Transverse colon (tissue), 4 donors: Measurements from ENCODE around the gene SRRM1. TPM values are rescaled to one million over a fixed set of nuclear protein-coding genes. Genes with fewer than 3 reads are reported as not detected.

Experiments used
- DNase-seq: peaks from one replicate; pipeline ENCODE4 v3.0.0-alpha.2; 2019
- H3K27ac ChIP-seq, 4 donors: fragments of 200-600 bp; sonication (generic); 2 replicates each; pipeline ENCODE4 v1.5.1; 2016 to 2018; ENCODE audit warnings: inconsistent platforms in 4 of 4
- H3K27me3 ChIP-seq: fragments of 200-600 bp; sonication (generic); 2 replicates; pipeline ENCODE4 v1.5.1; 2017; ENCODE audit warnings: inconsistent platforms
- H3K36me3 ChIP-seq, 4 donors: fragments of 200-600 bp; sonication (generic); 2 replicates each; pipeline ENCODE4 v1.5.1; 2017 to 2019; ENCODE audit warnings: inconsistent platforms in 4 of 4
- H3K4me1 ChIP-seq, 4 donors: fragments of 200-600 bp; sonication (generic); 2 replicates each; pipeline ENCODE4 v1.5.1; 2017 to 2020; ENCODE audit warnings: inconsistent platforms in 4 of 4
- H3K4me3 ChIP-seq, 4 donors: fragments of 200-600 bp; sonication (generic); 1 replicate in 1 of 4; 2 replicates in 3 of 4; pipeline versions ENCODE4 v1.5.1 to v1.6.1; 2017 to 2019; ENCODE audit warnings: inconsistent platforms in 4 of 4
- H3K9me3 ChIP-seq, 2 donors: fragments of 200-600 bp; sonication (generic); 2 replicates each; pipeline ENCODE4 v1.5.1; 2017 to 2019; ENCODE audit warnings: inconsistent platforms in 2 of 2
- CTCF ChIP-seq, 5 experiments: fragments of 200-600 bp in 3 of 5; fragments of 450-650 bp in 2 of 5; sonication (generic) in 3 of 5; IDR thresholded peaks; 1 replicate in 2 of 5; 2 replicates in 3 of 5; pipeline ENCODE4 v1.5.1; 2016 to 2017; ENCODE audit warnings: antibody characterized with exemption in 5 of 5, inconsistent platforms in 3 of 5, mild to moderate bottlenecking in 2 of 5, moderate library complexity in 1 of 5
- EP300 ChIP-seq: sonication (generic); formaldehyde crosslinking; IDR thresholded peaks from one replicate; pipeline ENCODE4 v1.6.1; 2017; ENCODE audit warnings: antibody characterized with exemption, low read depth
- POLR2A ChIP-seq: fragments of 450-650 bp; IDR thresholded peaks from one replicate; pipeline ENCODE4 v1.6.1; 2016; ENCODE audit warnings: antibody characterized with exemption, mild to moderate bottlenecking, moderate library complexity
- POLR2AphosphoS5 ChIP-seq, 3 donors: sonication (generic); formaldehyde crosslinking; IDR thresholded peaks; one replicate each; pipeline ENCODE4 v1.6.1; 2016; ENCODE audit warnings: antibody characterized with exemption in 3 of 3
- WGBS, 2 donors: methylation state at CpG; one replicate each; pipeline ENCODE4 v1.1.5; 2018; ENCODE audit warnings: low coverage in 1 of 2; 5-methylcytosine and 5-hydroxymethylcytosine counted together
- in situ Hi-C, 4 donors: fragments of 200-750 bp; cut with MboI; loops; one replicate each; pipeline versions ENCODE4 v1.15.0 to v1.15.1; 2017; ENCODE audit warnings: low sequenced_read_pairs in 3 of 4, low pct_ligation_motif_present in 1 of 4, low pct_unique_long_range_greater_than_20kb in 1 of 4
- intact Hi-C: fragments of 100-400 bp; cut with DNase I; formaldehyde crosslinking; loops from one replicate; pipeline ENCODE4 v1.15.1; 2023; ENCODE audit warnings: low total_unique reads
- total RNA-seq, 4 donors: library from RNA; depleted of rRNA; stranded (reverse); fragments of >200 nt; gene quantifications; one replicate each; pipeline ENCODE4 v1.1.0, GENCODE V29; 2016

Gene SRRM1
- total RNA-seq, 4 donors from 2014 or later, result 71.1 to 209 (median 141) TPM

- no peak for DNase-seq
- Histone ChIP-seq H3K36me3 (no peaks in the 10 kb centered on the region), H3K27ac (no peak overlapping the region), H3K4me1 (no peaks in the 10 kb centered on the region), H3K4me3 (no peak overlapping the region), H3K27me3 (no peaks in the 10 kb centered on the region), H3K9me3 (no peaks in the 10 kb centered on the region)
- in situ Hi-C loops (no loop called here), intact Hi-C loops (no loop called here)
- TF ChIP-seq CTCF (IDR thresholded peaks at IDR 0.05) (no peak), POLR2AphosphoS5 (IDR thresholded peaks at IDR 0.05) (no peak), POLR2A (no peak), EP300 (no peak)
- WGBS, 2 donors, result 80% methylated on average over 5 of the region's 5 CpGs; no CpG with 5 or more reads in 1 of the 2 donors
Measured at GRCh38 chr1:24600551-24600950, 42.6 kb upstream of the SRRM1 start.

GRCh38 chr1:24605534-24606295 is 37.4 kb upstream of the SRRM1 start:
- 84 to 92% methylated on average over 6 to 19 of the region's 19 CpGs for WGBS, 2 donors
- intact Hi-C loops, result no loop called here
- H3K36me3 ChIP-seq, result no peaks in the 10 kb centered on the region

GRCh38 chr1:24606296-24606605 is 36.9 kb upstream of the SRRM1 start:
- Histone ChIP-seq H3K4me1 (no peaks in the 10 kb centered on the region), H3K9me3 (no peaks in the 10 kb centered on the region), H3K36me3 (no peaks in the 10 kb centered on the region), H3K27me3 (peaks cover 3% of the 10 kb centered on the region), H3K27ac (no peak overlapping the region), H3K4me3 (no peak overlapping the region)
- 87% methylated on average over 3 of the region's 3 CpGs; no CpG with 5 or more reads in 1 of the 2 donors for WGBS, 2 donors
- intact Hi-C loops (no loop called here), in situ Hi-C loops (no loop called here)
- DNase-seq, result no peak
- TF ChIP-seq POLR2A, result no peak
- no peak for TF ChIP-seq EP300
- no peak for TF ChIP-seq POLR2AphosphoS5 (IDR thresholded peaks at IDR 0.05)
- no peak for TF ChIP-seq CTCF (IDR thresholded peaks at IDR 0.05)

More at GRCh38 chr1:24605534-24606295, 37.4 kb upstream of the SRRM1 start:
- no peak for DNase-seq
- no peak overlapping the region for H3K4me3 ChIP-seq
- H3K27me3 ChIP-seq, result peaks cover 3% of the 10 kb centered on the region
- no peaks in the 10 kb centered on the region for H3K4me1 ChIP-seq
- H3K9me3 ChIP-seq, result no peaks in the 10 kb centered on the region
- TF ChIP-seq CTCF (IDR thresholded peaks at IDR 0.05) (no peak), POLR2AphosphoS5 (IDR thresholded peaks at IDR 0.05) (no peak), EP300 (no peak), POLR2A (no peak)
- H3K27ac ChIP-seq, result no peak overlapping the region
- in situ Hi-C loops, result no loop called here

GRCh38 chr1:24606621-24607020 is 36.5 kb upstream of the SRRM1 start:
- Histone ChIP-seq H3K9me3 (no peaks in the 10 kb centered on the region), H3K4me1 (no peaks in the 10 kb centered on the region), H3K27me3 (peaks cover 3% of the 10 kb centered on the region), H3K27ac (no peak overlapping the region), H3K36me3 (no peaks in the 10 kb centered on the region), H3K4me3 (no peak overlapping the region)
- DNase-seq, result no peak
- in situ Hi-C loops (no loop called here), intact Hi-C loops (no loop called here)
- WGBS, 2 donors, result 86 to 100% methylated on average over 1 to 2 of the region's 2 CpGs
- TF ChIP-seq POLR2A, result no peak
- TF ChIP-seq POLR2AphosphoS5 (IDR thresholded peaks at IDR 0.05), result no peak
- no peak for TF ChIP-seq CTCF (IDR thresholded peaks at IDR 0.05)
- no peak for TF ChIP-seq EP300
